Right renal cortex interstitium (tissue), 3 donors: ENCODE results near the gene TCHP. TPM values are rescaled to one million over a fixed set of nuclear protein-coding genes. Genes with fewer than 3 reads are reported as not detected.
"Not testable (repeated sequence)": the region's sequence is repeated elsewhere in the genome, so short reads cannot be mapped to it uniquely, and the experiment has no call there.

Experiments used
- DNase-seq, 3 donors: peaks; one replicate each; pipeline ENCODE4 v3.0.0-alpha.2; 2013; ENCODE audit warnings: low read depth in 3 of 3, low spot score in 2 of 3
- polyA plus RNA-seq, 3 donors: library from polyadenylated mRNA; unstranded; fragments of 120-200 nt; gene quantifications; one replicate each; pipeline ENCODE4 v1.2.1, GENCODE V29; 2013; ENCODE audit not compliant: insufficient read length in 3 of 3

TCHP gene
- polyA plus RNA-seq, 3 donors, result 21.7 to 22.1 (median 22.0) TPM

DNA sequence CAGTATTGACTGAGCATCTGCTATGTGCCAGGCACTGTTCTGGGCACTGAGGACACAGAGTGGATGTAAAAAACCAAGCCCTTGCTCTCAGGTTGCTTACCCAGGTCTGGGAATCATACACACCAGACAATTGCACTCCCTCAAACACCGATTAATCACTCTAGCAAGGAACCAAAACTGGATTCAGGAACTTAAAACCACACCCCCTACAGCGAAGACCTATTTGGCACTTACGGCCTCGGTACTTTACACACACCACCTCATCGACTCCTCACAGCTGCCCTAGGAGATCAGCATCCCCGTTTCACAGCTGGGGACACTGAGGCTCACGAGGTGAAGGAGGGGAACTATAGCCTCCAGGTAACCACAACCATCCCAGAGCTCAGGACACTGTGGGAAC lies 21.3 kb upstream of the TCHP start:
- DNase-seq, result no peak

- no peak for DNase-seq
Observed at GRCh38 chr12:109879351-109880042, 20.6 kb upstream of the TCHP start.

DNA sequence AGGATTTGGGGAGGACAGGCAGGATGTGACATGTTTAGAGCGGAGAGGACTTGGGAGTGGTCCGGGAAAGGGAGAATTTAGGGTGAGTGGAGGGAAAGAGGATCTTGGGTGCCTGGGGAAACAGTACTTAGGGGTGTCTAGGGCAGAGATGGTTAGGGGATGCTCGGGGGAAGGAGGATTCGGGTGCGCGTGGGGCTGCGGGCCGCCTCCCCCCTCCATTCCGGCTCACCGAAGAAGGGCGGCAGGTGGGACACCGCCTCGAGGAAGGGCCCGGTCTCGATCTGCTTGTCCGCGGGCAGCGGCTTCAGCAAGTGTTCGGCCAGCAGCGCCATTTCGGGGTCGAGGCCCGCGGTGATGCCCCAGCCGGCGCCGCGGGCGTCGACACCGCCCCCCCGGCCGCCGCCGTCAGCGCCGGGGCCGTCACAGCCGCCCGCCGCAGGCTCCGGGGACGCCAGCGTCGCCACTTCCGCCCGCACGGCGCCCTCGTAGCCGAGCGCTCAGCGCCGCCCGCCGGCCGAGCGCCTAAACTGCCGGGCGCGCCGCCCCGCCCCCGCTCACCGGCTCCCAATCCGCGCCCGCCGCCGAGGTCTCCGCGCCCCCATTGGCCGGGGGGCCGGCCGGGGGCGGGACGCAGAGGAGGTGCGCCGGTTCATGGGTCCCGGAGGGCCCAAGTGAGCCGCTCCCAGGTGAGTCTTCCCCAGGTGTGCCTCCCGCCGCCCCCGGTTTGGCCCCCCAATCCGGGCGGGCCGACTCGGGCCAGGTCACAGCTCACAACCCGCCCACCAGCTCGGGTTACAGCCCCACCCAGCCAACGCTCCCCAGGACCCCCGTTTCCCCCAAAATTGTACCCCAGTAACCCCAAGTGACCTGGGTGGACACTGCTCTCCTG lies 19.8 kb upstream of the TCHP start, which contains the start of gene GLTP:
Gene GLTP, minus strand, starts transcription at position 499 of the 889 bp plus-strand sequence. Its CDS starts 167 bp downstream, at position 332.
- DNase-seq, result peak in 1 of 3 donors; percentile 70

DNA sequence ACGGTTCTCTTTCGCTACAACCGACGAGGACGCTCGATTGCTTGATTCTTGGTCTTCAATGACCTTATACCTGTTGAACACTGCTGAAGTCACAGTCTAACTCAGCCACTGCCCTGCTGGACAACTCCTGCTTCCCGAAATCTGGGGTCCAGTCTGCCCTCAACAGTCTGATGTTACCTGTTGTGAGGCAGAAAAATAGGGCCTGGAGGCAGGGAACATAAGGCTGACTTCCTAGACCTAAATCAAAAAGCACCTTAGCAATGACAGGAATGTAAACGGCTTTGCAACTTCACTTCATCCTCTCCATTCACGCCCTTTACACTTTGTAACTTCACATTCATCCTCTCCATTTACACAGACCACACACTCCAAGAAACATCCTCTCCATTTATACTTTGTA lies 19.1 kb upstream of the TCHP start:
- DNase-seq, result no peak

GRCh38 chr12:109881752-109882151 lies 18.3 kb upstream of the TCHP start:
- no peak for DNase-seq

DNA sequence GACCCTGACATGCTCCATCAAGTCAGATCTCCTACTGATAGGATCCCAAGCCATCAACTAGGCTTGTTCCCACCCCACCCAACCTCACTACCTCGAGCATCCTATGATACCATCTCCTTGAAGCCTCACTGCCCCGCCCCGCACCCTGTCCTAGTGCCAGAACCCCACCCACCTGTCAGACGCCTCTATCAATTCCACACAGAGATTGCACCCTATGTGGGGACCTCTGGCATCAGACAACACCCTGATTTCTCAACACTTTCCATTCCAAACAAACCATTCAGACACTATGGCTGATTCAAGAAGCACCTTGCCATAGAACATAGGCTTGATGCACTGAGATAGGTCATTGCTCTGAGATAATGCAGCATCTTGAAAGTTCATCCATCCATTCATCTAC lies 16.6 kb upstream of the TCHP start:
- no peak for DNase-seq

GRCh38 chr12:109885616-109886015 lies 14.5 kb upstream of the TCHP start:
- no peak for DNase-seq

DNA sequence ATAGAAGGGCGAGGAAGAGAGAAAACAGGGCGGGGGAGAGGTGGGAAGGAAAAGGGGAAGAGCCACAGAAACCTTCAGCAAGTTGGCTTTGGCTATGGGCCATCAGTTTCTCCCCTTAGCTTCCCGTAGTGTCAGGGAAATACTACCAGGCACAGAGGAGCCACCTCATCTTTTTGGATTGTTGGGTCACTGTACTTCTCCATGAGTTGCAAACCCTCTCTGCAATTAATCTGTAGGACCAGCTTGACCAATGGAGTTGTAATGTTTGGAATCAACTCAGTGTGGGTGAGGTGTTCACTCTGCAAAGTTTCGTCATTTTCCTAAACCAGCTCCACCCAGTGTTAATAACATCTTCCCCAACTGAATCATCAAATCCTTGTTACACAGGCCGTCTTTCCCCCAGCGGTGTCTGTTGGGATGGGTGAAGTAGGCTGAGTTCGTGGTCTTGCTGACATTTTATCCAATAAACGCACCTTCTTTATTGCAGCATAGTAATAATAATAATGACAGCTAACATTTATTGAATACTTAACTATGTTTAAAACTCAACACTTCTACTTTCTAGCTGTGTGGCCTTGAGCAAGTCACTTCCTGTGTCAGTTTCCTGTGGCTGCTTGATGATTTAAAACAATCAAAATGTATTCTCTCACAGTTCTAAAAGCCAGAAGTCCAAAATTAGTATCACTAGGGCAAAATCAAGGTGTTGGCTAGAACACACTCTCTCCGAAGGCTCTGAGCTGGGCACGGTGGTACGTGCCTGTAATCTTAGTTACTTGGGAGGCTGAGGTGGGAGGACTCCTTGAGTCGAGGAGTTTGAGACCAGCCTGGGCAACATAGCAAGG lies 11.7 kb upstream of the TCHP start:
- no peak for DNase-seq

DNA sequence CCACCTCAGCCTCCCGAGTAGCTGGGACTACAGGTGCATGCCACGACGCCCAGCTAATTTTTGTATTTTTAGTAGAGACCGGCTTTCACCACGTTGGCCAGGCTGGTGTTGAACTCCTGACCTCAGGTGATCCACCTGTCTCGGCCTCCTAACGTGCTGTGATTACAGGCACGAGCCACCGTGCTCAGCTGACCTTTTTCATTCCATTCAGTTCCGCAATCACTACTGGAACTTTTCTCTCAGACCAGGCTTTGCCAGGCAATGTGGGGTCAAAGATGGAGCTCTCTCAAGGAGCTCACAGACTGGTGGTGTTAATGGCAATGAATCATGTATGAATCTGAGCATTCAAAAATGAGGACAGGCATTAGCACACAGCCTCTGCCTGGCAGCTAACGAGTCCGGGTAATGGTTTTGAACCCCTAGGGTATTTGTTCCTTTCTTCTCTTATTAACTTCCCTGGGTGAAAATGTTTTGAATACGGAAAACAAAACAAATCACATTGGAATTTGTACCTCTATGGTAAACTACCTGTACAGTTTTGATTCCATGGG lies 9.4 kb upstream of the TCHP start:
- no peak for DNase-seq

DNA sequence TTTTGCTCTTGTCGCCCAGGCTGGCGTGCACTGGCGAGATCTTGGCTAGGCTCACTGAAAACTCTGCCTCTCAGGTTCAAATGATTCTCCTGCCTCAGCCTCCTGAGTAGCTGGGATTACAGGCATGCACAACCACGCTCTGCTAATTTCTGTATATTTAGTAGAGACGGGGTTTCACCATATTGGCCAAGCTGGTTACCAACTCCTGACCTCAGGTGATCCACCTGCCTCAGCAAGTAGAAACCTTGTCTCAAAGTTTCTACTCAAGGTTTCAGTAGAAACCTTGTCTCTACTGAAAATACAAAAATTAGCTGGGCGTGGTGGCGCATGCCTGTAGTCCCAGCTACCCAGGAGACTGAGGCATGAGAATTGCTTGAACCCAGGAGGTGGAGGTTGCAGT lies 8.3 kb upstream of the TCHP start:
- not testable (repeated sequence) for DNase-seq

- DNase-seq, result no peak
Observed at GRCh38 chr12:109892165-109892715, 7.8 kb upstream of the TCHP start.

DNA sequence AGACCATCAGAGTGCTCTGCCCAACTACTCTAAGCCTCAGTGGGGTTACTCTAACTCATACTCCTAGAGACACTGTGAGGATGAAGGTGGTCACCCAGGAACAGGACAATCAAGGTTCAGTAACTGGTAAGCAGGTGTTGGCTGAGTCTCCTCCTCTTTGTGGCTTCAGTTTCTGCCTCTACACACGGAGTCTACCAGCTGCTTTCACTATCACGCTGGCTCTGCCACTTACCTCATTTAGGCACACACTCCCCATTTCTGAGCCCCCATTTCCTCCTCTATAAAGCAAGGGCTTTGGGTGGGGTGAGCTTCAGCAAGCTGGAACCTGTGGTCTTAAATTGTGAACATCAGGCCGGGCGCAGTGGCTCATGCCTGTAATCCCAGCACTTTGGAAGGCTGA lies 7.3 kb upstream of the TCHP start:
- no peak for DNase-seq

- no peak for DNase-seq
Observed at GRCh38 chr12:109893261-109893995, 6.6 kb upstream of the TCHP start.

DNA sequence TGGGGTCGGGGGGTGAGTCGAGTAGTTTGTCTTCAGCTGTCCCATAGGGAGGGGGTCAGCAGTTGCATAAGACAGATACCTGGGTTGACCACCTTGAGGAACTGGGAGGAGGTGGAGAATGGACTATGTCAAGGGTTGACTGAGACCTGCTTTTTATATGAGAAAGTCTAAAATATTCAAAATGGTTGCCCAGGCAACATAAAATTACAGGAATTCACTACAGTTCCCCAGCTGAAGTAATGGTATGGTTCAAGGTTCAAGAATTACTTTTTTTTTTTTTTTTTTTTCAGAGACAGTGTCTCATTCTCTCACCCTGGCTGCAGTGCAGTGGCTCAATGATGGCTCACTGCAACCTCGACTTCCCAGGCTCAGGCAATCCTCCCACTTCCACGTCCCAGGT lies 5.1 kb upstream of the TCHP start:
- no peak for DNase-seq

GRCh38 chr12:109896188-109896587 lies 3.9 kb upstream of the TCHP start:
- DNase-seq, result no peak

GRCh38 chr12:109897029-109897428 lies 3.0 kb upstream of the TCHP start:
- no peak for DNase-seq

DNA sequence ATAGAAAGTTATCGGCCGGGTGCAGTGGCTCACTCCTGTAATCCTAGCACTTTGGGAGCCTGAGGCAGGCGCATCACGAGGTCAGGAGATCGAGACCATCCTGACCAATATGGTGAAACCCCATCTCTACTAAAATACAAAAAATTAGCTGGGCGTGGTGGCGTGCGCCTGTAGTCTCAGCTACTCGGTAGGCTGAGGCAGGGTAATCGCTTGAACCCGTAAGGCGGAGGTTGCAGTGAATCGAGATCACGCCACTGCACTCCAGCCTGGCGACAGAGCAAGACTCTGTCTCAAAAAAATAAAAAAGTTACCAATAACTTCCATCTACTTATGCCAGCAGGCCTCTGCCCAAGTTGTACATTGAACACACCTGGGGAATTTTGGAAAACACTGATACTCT lies 729 bp upstream of the TCHP start:
- DNase-seq, result not testable (repeated sequence)

- DNase-seq, result no peak
Observed at GRCh38 chr12:109900752-109901580, 892 bp downstream of the TCHP start.

- no peak for DNase-seq
Observed at GRCh38 chr12:109902891-109903418, 2.9 kb downstream of the TCHP start.
